Measurements from ENCODE around the gene CLEC4F. TPM values are rescaled to one million over a fixed set of nuclear protein-coding genes. Genes with fewer than 3 reads are reported as not detected.

The CLEC4F gene
- total RNA-seq, 1 experiment from 2014 or later, result not detected

DNA sequence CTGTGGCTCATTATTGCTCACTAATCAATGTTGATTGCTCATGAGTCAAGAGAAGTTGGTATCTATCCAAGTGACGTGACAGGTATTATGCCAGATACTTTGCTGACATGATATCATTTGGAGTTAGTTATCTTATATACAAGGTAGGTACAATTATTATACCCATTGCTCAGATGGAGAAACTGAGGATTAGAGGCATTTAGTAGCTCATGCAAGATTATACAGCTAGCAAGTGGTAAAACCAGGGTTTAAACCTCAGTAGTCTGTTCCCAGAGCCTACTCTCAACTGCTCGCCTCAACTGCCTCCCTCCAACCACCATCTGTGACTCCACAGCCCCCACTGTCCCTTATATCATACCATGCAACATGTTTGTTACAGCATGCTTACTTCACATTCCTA lies 36.1 kb downstream of the CLEC4F start:
- H3K27ac Mint-ChIP-seq, result no peak overlapping the region
- ATAC-seq (no peak), DNase-seq (ENCODE audit: low spot score) (no peak)
- TF ChIP-seq, protein P1, sequence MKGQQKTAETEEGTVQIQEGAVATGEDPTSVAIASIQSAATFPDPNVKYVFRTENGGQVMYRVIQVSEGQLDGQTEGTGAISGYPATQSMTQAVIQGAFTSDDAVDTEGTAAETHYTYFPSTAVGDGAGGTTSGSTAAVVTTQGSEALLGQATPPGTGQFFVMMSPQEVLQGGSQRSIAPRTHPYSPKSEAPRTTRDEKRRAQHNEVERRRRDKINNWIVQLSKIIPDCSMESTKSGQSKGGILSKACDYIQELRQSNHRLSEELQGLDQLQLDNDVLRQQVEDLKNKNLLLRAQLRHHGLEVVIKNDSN (CRISPR knock-in tag; IDR thresholded peaks at IDR 0.05), result no peak
- TF ChIP-seq, protein P2, sequence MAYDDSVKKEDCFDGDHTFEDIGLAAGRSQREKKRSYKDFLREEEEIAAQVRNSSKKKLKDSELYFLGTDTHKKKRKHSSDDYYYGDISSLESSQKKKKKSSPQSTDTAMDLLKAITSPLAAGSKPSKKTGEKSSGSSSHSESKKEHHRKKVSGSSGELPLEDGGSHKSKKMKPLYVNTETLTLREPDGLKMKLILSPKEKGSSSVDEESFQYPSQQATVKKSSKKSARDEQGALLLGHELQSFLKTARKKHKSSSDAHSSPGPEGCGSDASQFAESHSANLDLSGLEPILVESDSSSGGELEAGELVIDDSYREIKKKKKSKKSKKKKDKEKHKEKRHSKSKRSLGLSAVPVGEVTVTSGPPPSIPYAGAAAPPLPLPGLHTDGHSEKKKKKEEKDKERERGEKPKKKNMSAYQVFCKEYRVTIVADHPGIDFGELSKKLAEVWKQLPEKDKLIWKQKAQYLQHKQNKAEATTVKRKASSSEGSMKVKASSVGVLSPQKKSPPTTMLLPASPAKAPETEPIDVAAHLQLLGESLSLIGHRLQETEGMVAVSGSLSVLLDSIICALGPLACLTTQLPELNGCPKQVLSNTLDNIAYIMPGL (CRISPR knock-in tag; IDR thresholded peaks at IDR 0.05), result no peak
- TF ChIP-seq FOXJ3 (CRISPR knock-in tag; IDR thresholded peaks at IDR 0.05; ENCODE audit: borderline replicate concordance) (no peak), ZNF423 (CRISPR knock-in tag; IDR thresholded peaks at IDR 0.05) (no peak), NFE2L1 (CRISPR knock-in tag; IDR thresholded peaks at IDR 0.05) (no peak), IRF2 (CRISPR knock-in tag; IDR thresholded peaks at IDR 0.05; ENCODE audit: borderline replicate concordance, low read depth) (no peak), ERG (CRISPR knock-in tag; IDR thresholded peaks at IDR 0.05) (no peak), CBFB (CRISPR knock-in tag; IDR thresholded peaks at IDR 0.05; ENCODE audit: low read depth) (no peak), E2F5 (CRISPR knock-in tag; IDR thresholded peaks at IDR 0.05) (no peak), MYBL2 (CRISPR knock-in tag; IDR thresholded peaks at IDR 0.05) (no peak), ZNF416 (CRISPR knock-in tag; IDR thresholded peaks at IDR 0.05) (no peak), ZNF232 (CRISPR knock-in tag; IDR thresholded peaks at IDR 0.05) (no peak)
- TF ChIP-seq, protein P3, sequence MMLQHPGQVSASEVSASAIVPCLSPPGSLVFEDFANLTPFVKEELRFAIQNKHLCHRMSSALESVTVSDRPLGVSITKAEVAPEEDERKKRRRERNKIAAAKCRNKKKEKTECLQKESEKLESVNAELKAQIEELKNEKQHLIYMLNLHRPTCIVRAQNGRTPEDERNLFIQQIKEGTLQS (CRISPR knock-in tag; conservative IDR thresholded peaks at IDR 0.05), result no peak
- TF ChIP-seq, protein P4, sequence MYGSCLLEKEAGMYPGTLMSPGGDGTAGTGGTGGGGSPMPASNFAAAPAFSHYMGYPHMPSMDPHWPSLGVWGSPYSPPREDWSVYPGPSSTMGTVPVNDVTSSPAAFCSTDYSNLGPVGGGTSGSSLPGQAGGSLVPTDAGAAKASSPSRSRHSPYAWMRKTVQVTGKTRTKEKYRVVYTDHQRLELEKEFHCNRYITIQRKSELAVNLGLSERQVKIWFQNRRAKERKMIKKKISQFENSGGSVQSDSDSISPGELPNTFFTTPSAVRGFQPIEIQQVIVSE (CRISPR knock-in tag; IDR thresholded peaks at IDR 0.05; ENCODE audit: borderline replicate concordance), result no peak
- POLR2A ChIA-PET, result no interaction called here
- H3K4me1 Mint-ChIP-seq, result peaks cover 8% of the 10 kb centered on the region; the same call in 1 of the 2 replicates
- H3K4me3 Mint-ChIP-seq, result no peak overlapping the region
- H3K36me3 Mint-ChIP-seq, result no peaks in the 10 kb centered on the region
- CTCF ChIA-PET, result interaction anchor here (0.7 to 3.3 kb wide), 15 partner anchors 9 to 421 kb away, joined by 3 to 43 read pairs (median 5); partner anchors contain the start of gene ADD2
- no peaks in the 10 kb centered on the region for H3K9me3 Mint-ChIP-seq
- peaks cover 70% of the 10 kb centered on the region for H3K27me3 Mint-ChIP-seq (ENCODE audit: low read depth)

- POLR2A ChIA-PET, result no interaction called here
- no peak for DNase-seq (ENCODE audit: low spot score)
- no peak for ATAC-seq
Measured at GRCh38 chr2:70779911-70780545, 40.4 kb downstream of the CLEC4F start.

More at GRCh38 chr2:70779911-70780545, 40.4 kb downstream of the CLEC4F start:
- Mint-ChIP-seq H3K27ac (no peak overlapping the region), H3K4me1 (peaks cover 3% of the 10 kb centered on the region; the same call in 1 of the 2 replicates), H3K9me3 (no peaks in the 10 kb centered on the region), H3K27me3 (ENCODE audit: low read depth) (peaks cover 53% of the 10 kb centered on the region), H3K36me3 (no peaks in the 10 kb centered on the region), H3K4me3 (no peak overlapping the region)
- CTCF ChIA-PET, result no interaction called here
- TF ChIP-seq E2F1 (CRISPR knock-in tag; IDR thresholded peaks at IDR 0.05) (no peak), FOXJ3 (CRISPR knock-in tag; IDR thresholded peaks at IDR 0.05; ENCODE audit: borderline replicate concordance) (no peak), SOX15 (CRISPR knock-in tag; IDR thresholded peaks at IDR 0.05) (no peak), MAX (CRISPR knock-in tag; IDR thresholded peaks at IDR 0.05) (no peak), ZNF232 (CRISPR knock-in tag; IDR thresholded peaks at IDR 0.05) (no peak), ZNF416 (CRISPR knock-in tag; IDR thresholded peaks at IDR 0.05) (no peak), E2F5 (CRISPR knock-in tag; IDR thresholded peaks at IDR 0.05) (no peak), ZBTB21 (CRISPR knock-in tag; IDR thresholded peaks at IDR 0.05; ENCODE audit: borderline replicate concordance) (no peak), NR1H2 (CRISPR knock-in tag; IDR thresholded peaks at IDR 0.05) (no peak), RELA (CRISPR knock-in tag; IDR thresholded peaks at IDR 0.05; ENCODE audit: borderline replicate concordance) (no peak), CBFB (CRISPR knock-in tag; IDR thresholded peaks at IDR 0.05; ENCODE audit: low read depth) (no peak), ZNF121 (CRISPR knock-in tag; IDR thresholded peaks at IDR 0.05) (no peak)
- TF ChIP-seq, protein P5, sequence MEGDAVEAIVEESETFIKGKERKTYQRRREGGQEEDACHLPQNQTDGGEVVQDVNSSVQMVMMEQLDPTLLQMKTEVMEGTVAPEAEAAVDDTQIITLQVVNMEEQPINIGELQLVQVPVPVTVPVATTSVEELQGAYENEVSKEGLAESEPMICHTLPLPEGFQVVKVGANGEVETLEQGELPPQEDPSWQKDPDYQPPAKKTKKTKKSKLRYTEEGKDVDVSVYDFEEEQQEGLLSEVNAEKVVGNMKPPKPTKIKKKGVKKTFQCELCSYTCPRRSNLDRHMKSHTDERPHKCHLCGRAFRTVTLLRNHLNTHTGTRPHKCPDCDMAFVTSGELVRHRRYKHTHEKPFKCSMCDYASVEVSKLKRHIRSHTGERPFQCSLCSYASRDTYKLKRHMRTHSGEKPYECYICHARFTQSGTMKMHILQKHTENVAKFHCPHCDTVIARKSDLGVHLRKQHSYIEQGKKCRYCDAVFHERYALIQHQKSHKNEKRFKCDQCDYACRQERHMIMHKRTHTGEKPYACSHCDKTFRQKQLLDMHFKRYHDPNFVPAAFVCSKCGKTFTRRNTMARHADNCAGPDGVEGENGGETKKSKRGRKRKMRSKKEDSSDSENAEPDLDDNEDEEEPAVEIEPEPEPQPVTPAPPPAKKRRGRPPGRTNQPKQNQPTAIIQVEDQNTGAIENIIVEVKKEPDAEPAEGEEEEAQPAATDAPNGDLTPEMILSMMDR (IDR thresholded peaks at IDR 0.05), result no peak
- TF ChIP-seq, protein P6, sequence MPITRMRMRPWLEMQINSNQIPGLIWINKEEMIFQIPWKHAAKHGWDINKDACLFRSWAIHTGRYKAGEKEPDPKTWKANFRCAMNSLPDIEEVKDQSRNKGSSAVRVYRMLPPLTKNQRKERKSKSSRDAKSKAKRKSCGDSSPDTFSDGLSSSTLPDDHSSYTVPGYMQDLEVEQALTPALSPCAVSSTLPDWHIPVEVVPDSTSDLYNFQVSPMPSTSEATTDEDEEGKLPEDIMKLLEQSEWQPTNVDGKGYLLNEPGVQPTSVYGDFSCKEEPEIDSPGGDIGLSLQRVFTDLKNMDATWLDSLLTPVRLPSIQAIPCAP (CRISPR knock-in tag; IDR thresholded peaks at IDR 0.05), result no peak

Data from WTC11 (cell line).